Loucy (cell line): ENCODE results near the gene NOC2L.

Experiments used
- EZH2phosphoT487 ChIP-seq: fragments of 200-600 bp; IDR thresholded peaks from 2 replicates; pipeline ENCODE4 v1.6.1; 2018; ENCODE audit warnings: antibody characterized with exemption, mild to moderate bottlenecking, moderate library complexity, borderline replicate concordance
- TF ChIP-seq, protein P1 (sequence below): fragments of 200-600 bp; sonication (generic); conservative IDR thresholded peaks from 2 replicates; pipeline ENCODE4 v1.5.1; 2014; ENCODE audit warnings: mild to moderate bottlenecking, antibody characterized with exemption, low read length

DNA sequence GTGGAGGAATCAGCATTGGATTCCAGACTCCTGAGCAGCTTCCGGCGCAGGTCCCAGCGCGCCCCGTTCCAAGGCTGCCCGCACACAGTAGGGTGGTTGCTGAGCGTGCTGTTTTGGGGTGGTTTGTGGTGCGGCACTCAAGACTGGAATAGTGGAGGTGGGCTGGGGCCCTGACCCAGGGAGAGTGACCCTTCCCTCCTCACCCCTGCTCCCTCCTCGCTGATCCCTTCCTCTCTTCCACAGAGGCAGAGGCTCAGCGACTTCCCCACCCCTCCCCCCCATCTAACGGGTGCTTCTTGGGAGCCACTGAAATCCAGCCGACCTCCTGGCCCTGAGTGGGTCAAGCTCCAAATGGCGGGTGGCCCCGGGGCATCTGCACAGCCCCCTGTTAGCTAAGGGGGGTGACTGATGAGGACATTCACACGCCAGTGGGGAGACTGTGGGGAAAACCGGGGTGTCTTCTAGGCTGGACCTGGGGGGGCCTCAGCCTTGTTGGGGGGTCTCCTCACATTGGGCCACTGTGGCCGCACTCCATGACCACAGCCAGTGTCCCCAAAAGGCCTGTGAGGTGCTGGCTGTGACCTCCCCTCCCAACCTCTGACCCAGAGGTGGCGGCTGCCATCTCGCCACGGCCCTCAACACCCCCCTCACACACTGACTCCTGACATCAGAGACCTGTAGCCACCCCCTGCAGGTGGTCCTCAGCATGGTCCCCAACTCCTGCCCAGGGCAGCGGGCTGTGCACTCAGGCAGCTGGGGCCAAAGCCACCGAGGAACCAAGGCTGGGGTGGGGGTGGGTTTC is 44.8 kb upstream of the NOC2L start:
- TF ChIP-seq, protein P1, sequence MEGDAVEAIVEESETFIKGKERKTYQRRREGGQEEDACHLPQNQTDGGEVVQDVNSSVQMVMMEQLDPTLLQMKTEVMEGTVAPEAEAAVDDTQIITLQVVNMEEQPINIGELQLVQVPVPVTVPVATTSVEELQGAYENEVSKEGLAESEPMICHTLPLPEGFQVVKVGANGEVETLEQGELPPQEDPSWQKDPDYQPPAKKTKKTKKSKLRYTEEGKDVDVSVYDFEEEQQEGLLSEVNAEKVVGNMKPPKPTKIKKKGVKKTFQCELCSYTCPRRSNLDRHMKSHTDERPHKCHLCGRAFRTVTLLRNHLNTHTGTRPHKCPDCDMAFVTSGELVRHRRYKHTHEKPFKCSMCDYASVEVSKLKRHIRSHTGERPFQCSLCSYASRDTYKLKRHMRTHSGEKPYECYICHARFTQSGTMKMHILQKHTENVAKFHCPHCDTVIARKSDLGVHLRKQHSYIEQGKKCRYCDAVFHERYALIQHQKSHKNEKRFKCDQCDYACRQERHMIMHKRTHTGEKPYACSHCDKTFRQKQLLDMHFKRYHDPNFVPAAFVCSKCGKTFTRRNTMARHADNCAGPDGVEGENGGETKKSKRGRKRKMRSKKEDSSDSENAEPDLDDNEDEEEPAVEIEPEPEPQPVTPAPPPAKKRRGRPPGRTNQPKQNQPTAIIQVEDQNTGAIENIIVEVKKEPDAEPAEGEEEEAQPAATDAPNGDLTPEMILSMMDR: no peak
- no peak for TF ChIP-seq EZH2phosphoT487
